WTC11 (cell line): ENCODE data around the gene STK35. TPM values are rescaled to one million over a fixed set of nuclear protein-coding genes. Genes with fewer than 3 reads are reported as not detected.

ENCODE experiments used
- ATAC-seq: fragments of 200-7000 bp; cut with Tn5 transposase; 2 replicates; pipeline ENCODE4 v1.10.0; 2021; ENCODE audit warnings: mild to moderate bottlenecking, moderate library complexity
- CTCF ChIA-PET: fragments of 300-600 bp; sonication (Branson Sonifier 250); formaldehyde crosslinking; loops from one replicate; lab custom pipeline; 2021; ENCODE audit warnings: antibody characterized with exemption; lab: Charles Lee
- POLR2A ChIA-PET: fragments of 350-600 bp; sonication (Branson Sonifier 250); formaldehyde crosslinking; loops from one replicate; lab custom pipeline; 2021; ENCODE audit warnings: antibody characterized with exemption; lab: Charles Lee
- DNase-seq: peaks from one replicate; pipeline ENCODE4 v3.0.0; 2021; ENCODE audit warnings: low spot score
- H3K27ac Mint-ChIP-seq: 2 replicates; pipeline ENCODE4 v1.8.0; 2021; ENCODE audit warnings: mixed read lengths
- H3K27me3 Mint-ChIP-seq: 2 replicates; pipeline ENCODE4 v1.8.0; 2021; ENCODE audit warnings: low read depth, mild to moderate bottlenecking, moderate library complexity, mixed read lengths
- H3K36me3 Mint-ChIP-seq: 2 replicates; pipeline ENCODE4 v1.8.0; 2021; ENCODE audit warnings: mixed read lengths
- H3K4me1 Mint-ChIP-seq: 2 replicates; pipeline ENCODE4 v1.8.0; 2022; ENCODE audit warnings: mixed read lengths
- H3K4me3 Mint-ChIP-seq: 2 replicates; pipeline ENCODE4 v1.8.0; 2021; ENCODE audit warnings: mild to moderate bottlenecking, moderate library complexity, mixed read lengths
- H3K9me3 Mint-ChIP-seq: 2 replicates; pipeline ENCODE4 v1.8.0; 2021; ENCODE audit warnings: mixed read lengths
- AR ChIP-seq: fragments of 250-450 bp; sonication (Bioruptor Pico); IDR thresholded peaks from 2 replicates; pipeline ENCODE4 v1.9.0; 2021; ENCODE audit warnings: mild to moderate bottlenecking
- ATF2 ChIP-seq: sonication (generic); formaldehyde crosslinking; IDR thresholded peaks from 2 replicates; pipeline ENCODE4 v1.8.1; 2022; ENCODE audit warnings: low read depth, missing genetic modification reagents, borderline replicate concordance
- ATF3 ChIP-seq: sonication (generic); formaldehyde crosslinking; conservative IDR thresholded peaks from 2 replicates; pipeline ENCODE4 v1.8.1; 2022; ENCODE audit warnings: mild to moderate bottlenecking, missing genetic modification reagents
- CREB1 ChIP-seq: sonication (generic); formaldehyde crosslinking; IDR thresholded peaks from 2 replicates; pipeline ENCODE4 v1.8.0; 2023; ENCODE audit warnings: mild to moderate bottlenecking, missing genetic modification reagents
- GABPB1 ChIP-seq: sonication (generic); formaldehyde crosslinking; IDR thresholded peaks from 2 replicates; pipeline ENCODE4 v1.8.1; 2023; ENCODE audit warnings: mild to moderate bottlenecking, missing genetic modification reagents
- GTF2I ChIP-seq: fragments of 250-450 bp; sonication (Bioruptor Pico); conservative IDR thresholded peaks from 2 replicates; pipeline ENCODE4 v1.4.0; 2021; ENCODE audit warnings: mild to moderate bottlenecking
- RORB ChIP-seq: fragments of 250-450 bp; sonication (Bioruptor Pico); IDR thresholded peaks from 2 replicates; pipeline ENCODE4 v1.9.0; 2021; ENCODE audit warnings: mild to moderate bottlenecking
- TEAD4 ChIP-seq: sonication (generic); formaldehyde crosslinking; IDR thresholded peaks from 2 replicates; pipeline ENCODE4 v1.8.0; 2022; ENCODE audit warnings: mild to moderate bottlenecking, missing genetic modification reagents
- USF2 ChIP-seq: sonication (generic); formaldehyde crosslinking; IDR thresholded peaks from 2 replicates; pipeline ENCODE4 v1.8.1; 2023; ENCODE audit warnings: mild to moderate bottlenecking, missing genetic modification reagents, moderate library complexity
- ZBTB21 ChIP-seq: sonication (generic); formaldehyde crosslinking; IDR thresholded peaks from 2 replicates; pipeline ENCODE4 v1.8.1; 2023; ENCODE audit warnings: mild to moderate bottlenecking, missing genetic modification reagents, borderline replicate concordance
- ZNF219 ChIP-seq: sonication (generic); formaldehyde crosslinking; IDR thresholded peaks from 2 replicates; pipeline ENCODE4 v1.8.0; 2023; ENCODE audit warnings: missing genetic modification reagents, mild to moderate bottlenecking, borderline replicate concordance
- ZNF396 ChIP-seq: fragments of 250-450 bp; sonication (Bioruptor Pico); IDR thresholded peaks from 2 replicates; pipeline ENCODE4 v1.8.0; 2021; ENCODE audit warnings: mild to moderate bottlenecking, moderate library complexity, borderline replicate concordance
- ZNF425 ChIP-seq: fragments of 250-450 bp; sonication (Bioruptor Pico); conservative IDR thresholded peaks from 2 replicates; pipeline ENCODE4 v1.9.0; 2021; ENCODE audit warnings: mild to moderate bottlenecking
- total RNA-seq: library from RNA; stranded (reverse); gene quantifications from 3 replicates; pipeline ENCODE4 v1.2.3, GENCODE V29; 2021
- TF ChIP-seq, protein P1 (sequence below): fragments of 250-450 bp; sonication (Bioruptor Pico); IDR thresholded peaks from 2 replicates; pipeline ENCODE4 v1.8.0; 2021; ENCODE audit warnings: mild to moderate bottlenecking
- TF ChIP-seq, protein P2 (sequence below): sonication (generic); formaldehyde crosslinking; IDR thresholded peaks from 2 replicates; pipeline ENCODE4 v1.8.1; 2023; ENCODE audit warnings: mild to moderate bottlenecking, missing genetic modification reagents

Gene STK35
- total RNA-seq, 1 experiment from 2014 or later, result 37.2 TPM

GRCh38 chr20:2080532-2081224 is 20.9 kb upstream of the STK35 start:
- CTCF ChIA-PET, result interaction anchor here (1.0 to 1.5 kb wide), 2 partner anchors 13 to 91 kb away, joined by 3 to 4 read pairs; no protein-coding TSS in a partner anchor

DNA sequence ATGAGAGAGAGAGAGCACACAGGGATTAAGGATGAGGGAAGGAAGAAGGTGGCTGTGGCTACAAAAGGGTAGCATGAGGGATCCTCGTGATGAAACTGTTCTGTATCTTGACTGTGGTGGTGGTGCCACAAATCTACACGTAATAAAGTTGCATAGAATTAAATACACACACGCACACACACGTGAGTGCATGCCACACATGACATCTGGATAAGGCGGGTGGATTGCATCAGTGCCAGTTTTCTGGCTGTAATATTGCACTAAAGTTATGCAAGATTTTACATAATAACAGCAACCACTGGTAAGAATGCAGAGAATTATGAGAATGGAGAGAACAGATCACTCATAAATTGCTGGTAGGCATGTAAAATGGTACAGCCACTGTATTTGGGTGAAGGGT is 16.9 kb upstream of the STK35 start:
- Mint-ChIP-seq H3K4me3 (no peak overlapping the region), H3K9me3 (peaks cover 8% of the 10 kb centered on the region), H3K27me3 (no peaks in the 10 kb centered on the region; the same call in 1 of the 2 replicates), H3K4me1 (peaks cover 26% of the 10 kb centered on the region), H3K36me3 (no peaks in the 10 kb centered on the region), H3K27ac (no peak overlapping the region)
- ATAC-seq (no peak), DNase-seq (no peak)
- ChIA-PET POLR2A (no interaction called here), CTCF (no interaction called here)
- peak; percentile 89 for TF ChIP-seq GABPB1 (CRISPR knock-in tag)
- no peak for TF ChIP-seq AR (CRISPR knock-in tag)
- TF ChIP-seq ZNF425 (CRISPR knock-in tag), result no peak
- no peak for TF ChIP-seq TEAD4 (CRISPR knock-in tag)
- no peak for TF ChIP-seq ZNF396 (CRISPR knock-in tag)

More at GRCh38 chr20:2080532-2081224, 20.9 kb upstream of the STK35 start:
- H3K4me3 Mint-ChIP-seq, result no peak overlapping the region
- DNase-seq, result no peak
- H3K27ac Mint-ChIP-seq, result no peak overlapping the region
- H3K36me3 Mint-ChIP-seq, result no peaks in the 10 kb centered on the region
- no peak for ATAC-seq
- no peaks in the 10 kb centered on the region for H3K4me1 Mint-ChIP-seq
- H3K27me3 Mint-ChIP-seq, result peaks cover 4% of the 10 kb centered on the region; the same call in 1 of the 2 replicates
- POLR2A ChIA-PET, result no interaction called here
- peaks cover 15% of the 10 kb centered on the region for H3K9me3 Mint-ChIP-seq
- TF ChIP-seq, protein P1, sequence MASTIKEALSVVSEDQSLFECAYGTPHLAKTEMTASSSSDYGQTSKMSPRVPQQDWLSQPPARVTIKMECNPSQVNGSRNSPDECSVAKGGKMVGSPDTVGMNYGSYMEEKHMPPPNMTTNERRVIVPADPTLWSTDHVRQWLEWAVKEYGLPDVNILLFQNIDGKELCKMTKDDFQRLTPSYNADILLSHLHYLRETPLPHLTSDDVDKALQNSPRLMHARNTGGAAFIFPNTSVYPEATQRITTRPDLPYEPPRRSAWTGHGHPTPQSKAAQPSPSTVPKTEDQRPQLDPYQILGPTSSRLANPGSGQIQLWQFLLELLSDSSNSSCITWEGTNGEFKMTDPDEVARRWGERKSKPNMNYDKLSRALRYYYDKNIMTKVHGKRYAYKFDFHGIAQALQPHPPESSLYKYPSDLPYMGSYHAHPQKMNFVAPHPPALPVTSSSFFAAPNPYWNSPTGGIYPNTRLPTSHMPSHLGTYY (CRISPR knock-in tag), result no peak
- TF ChIP-seq ATF2 (CRISPR knock-in tag) (no peak), GABPB1 (CRISPR knock-in tag) (peak; percentile 44; the same call in 1 of the 2 replicates)

- Mint-ChIP-seq H3K36me3 (no peaks in the 10 kb centered on the region), H3K9me3 (no peaks in the 10 kb centered on the region), H3K27ac (peak overlapping the region; percentile 0; the same call in 1 of the 2 replicates), H3K4me1 (peaks cover 27% of the 10 kb centered on the region), H3K27me3 (no peaks in the 10 kb centered on the region; the same call in 1 of the 2 replicates), H3K4me3 (no peak overlapping the region)
- ChIA-PET POLR2A (no interaction called here), CTCF (no interaction called here)
- ATAC-seq (no peak), DNase-seq (no peak)
- no peak for TF ChIP-seq RORB (CRISPR knock-in tag)
- no peak for TF ChIP-seq ZNF219 (CRISPR knock-in tag)
- TF ChIP-seq GTF2I (CRISPR knock-in tag), result no peak
- TF ChIP-seq ATF3 (CRISPR knock-in tag), result no peak
- TF ChIP-seq USF2, result no peak
- TF ChIP-seq ZBTB21 (CRISPR knock-in tag), result no peak
- TF ChIP-seq GABPB1 (CRISPR knock-in tag), result no peak
- TF ChIP-seq, protein P2, sequence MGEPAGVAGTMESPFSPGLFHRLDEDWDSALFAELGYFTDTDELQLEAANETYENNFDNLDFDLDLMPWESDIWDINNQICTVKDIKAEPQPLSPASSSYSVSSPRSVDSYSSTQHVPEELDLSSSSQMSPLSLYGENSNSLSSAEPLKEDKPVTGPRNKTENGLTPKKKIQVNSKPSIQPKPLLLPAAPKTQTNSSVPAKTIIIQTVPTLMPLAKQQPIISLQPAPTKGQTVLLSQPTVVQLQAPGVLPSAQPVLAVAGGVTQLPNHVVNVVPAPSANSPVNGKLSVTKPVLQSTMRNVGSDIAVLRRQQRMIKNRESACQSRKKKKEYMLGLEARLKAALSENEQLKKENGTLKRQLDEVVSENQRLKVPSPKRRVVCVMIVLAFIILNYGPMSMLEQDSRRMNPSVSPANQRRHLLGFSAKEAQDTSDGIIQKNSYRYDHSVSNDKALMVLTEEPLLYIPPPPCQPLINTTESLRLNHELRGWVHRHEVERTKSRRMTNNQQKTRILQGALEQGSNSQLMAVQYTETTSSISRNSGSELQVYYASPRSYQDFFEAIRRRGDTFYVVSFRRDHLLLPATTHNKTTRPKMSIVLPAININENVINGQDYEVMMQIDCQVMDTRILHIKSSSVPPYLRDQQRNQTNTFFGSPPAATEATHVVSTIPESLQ (CRISPR knock-in tag), result no peak
- TF ChIP-seq, protein P1 (CRISPR knock-in tag), result no peak
- no peak for TF ChIP-seq CREB1 (CRISPR knock-in tag)
- no peak for TF ChIP-seq TEAD4 (CRISPR knock-in tag)
These were observed 15.2 kb upstream of the STK35 start for GRCh38 chr20:2086177-2086979.
